OCI-LY1 (cell line): Measurements from ENCODE around the gene ZNF487.

Experiments used
- CTCF ChIP-seq: fragments of 200-600 bp; sonication (generic), shearing (Covaris generic); IDR thresholded peaks from 2 replicates; pipeline ENCODE4 v1.5.1; 2017; ENCODE audit warnings: mild to moderate bottlenecking, antibody characterized with exemption, low read length, moderate library complexity, mixed read lengths
- EZH2 ChIP-seq: fragments of 200-600 bp; sonication (generic), shearing (Covaris generic); IDR thresholded peaks from 2 replicates; pipeline ENCODE4 v1.8.0; 2017; ENCODE audit warnings: borderline replicate concordance, mixed run types, mild to moderate bottlenecking, antibody characterized with exemption, low read length, moderate library complexity, mixed read lengths

DNA sequence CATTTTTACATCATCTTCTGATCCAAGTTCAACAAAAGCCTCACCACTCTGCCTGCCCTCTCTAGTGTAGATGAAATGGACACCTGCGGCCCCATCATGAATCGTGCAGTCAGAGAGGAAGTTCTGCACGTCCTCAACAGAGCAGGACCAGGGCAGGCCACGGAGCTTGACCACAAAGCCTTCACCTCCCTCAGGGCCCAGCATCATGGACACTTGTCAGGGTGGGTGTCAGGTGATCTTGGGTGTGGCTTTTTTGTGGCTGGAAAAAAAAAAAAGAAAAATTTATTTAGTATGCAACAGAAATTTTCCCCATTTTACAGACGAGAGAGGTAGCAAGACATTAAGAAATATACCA, 49.3 kb upstream of the ZNF487 start:
- no peak for TF ChIP-seq CTCF
- no peak for TF ChIP-seq EZH2
